Esophagus squamous epithelium (tissue), 5 donors: ENCODE data around the gene TOR4A. TPM values are rescaled to one million over a fixed set of nuclear protein-coding genes. Genes with fewer than 3 reads are reported as not detected.

Experiments
- DNase-seq: peaks from one replicate; lab custom pipeline; 2025; lab: John Stamatoyannopoulos, UW
- H3K27ac ChIP-seq, 4 donors: fragments of 200-600 bp; sonication (generic); one replicate each; pipeline ENCODE4 v1.5.1; 2016 to 2019; ENCODE audit warnings: mild to moderate bottlenecking in 1 of 4
- H3K27me3 ChIP-seq, 4 donors: fragments of 200-600 bp; sonication (generic); 1 replicate in 3 of 4; 2 replicates in 1 of 4; pipeline versions ENCODE4 v1.5.1 to v1.6.0; 2017 to 2021; ENCODE audit warnings: antibody characterized with exemption in 1 of 4
- H3K36me3 ChIP-seq, 3 donors: fragments of 200-600 bp; sonication (generic); one replicate each; pipeline ENCODE4 v1.5.1; 2016 to 2019
- H3K4me1 ChIP-seq, 3 donors: fragments of 200-600 bp; sonication (generic); one replicate each; pipeline ENCODE4 v1.5.1; 2017 to 2019
- H3K4me3 ChIP-seq, 4 donors: fragments of 200-600 bp; sonication (generic); 1 replicate in 3 of 4; 2 replicates in 1 of 4; pipeline ENCODE4 v1.5.1; 2016 to 2019; ENCODE audit warnings: mild to moderate bottlenecking in 2 of 4, moderate library complexity in 1 of 4
- H3K9me3 ChIP-seq, 3 donors: fragments of 200-600 bp; sonication (generic); one replicate each; pipeline ENCODE4 v1.5.1; 2016 to 2019
- POLR2A ChIP-seq, 4 donors: fragments of 450-650 bp; IDR thresholded peaks; one replicate each; pipeline ENCODE4 v1.6.1; 2017; ENCODE audit warnings: antibody characterized with exemption in 4 of 4, mild to moderate bottlenecking in 4 of 4, moderate library complexity in 3 of 4
- WGBS, 2 donors: methylation state at CpG; one replicate each; pipeline ENCODE4 v1.1.5; 2018; 5-methylcytosine and 5-hydroxymethylcytosine counted together
- intact Hi-C: fragments of 100-400 bp; cut with DNase I; formaldehyde crosslinking; loops from one replicate; pipeline ENCODE4 v1.15.0; 2022
- total RNA-seq, 4 donors: library from RNA; depleted of rRNA; stranded (reverse); fragments of >200 nt; gene quantifications; one replicate each; pipeline ENCODE4 v1.1.0, GENCODE V29; 2016
- TF ChIP-seq, protein P1 (sequence below), 6 experiments: fragments of 450-650 bp in 4 of 6; fragments of 200-600 bp in 2 of 6; sonication (generic) in 2 of 6; IDR thresholded peaks; one replicate each; pipeline ENCODE4 v1.5.1; 2016 to 2019; ENCODE audit warnings: antibody characterized with exemption in 6 of 6, mild to moderate bottlenecking in 4 of 6, moderate library complexity in 4 of 6
- donor health status: DM: yes; HTN: yes; CAD: no.

Gene TOR4A
- total RNA-seq, 4 donors from 2014 or later: 8.8 to 17.5 (median 13.5) TPM

DNA sequence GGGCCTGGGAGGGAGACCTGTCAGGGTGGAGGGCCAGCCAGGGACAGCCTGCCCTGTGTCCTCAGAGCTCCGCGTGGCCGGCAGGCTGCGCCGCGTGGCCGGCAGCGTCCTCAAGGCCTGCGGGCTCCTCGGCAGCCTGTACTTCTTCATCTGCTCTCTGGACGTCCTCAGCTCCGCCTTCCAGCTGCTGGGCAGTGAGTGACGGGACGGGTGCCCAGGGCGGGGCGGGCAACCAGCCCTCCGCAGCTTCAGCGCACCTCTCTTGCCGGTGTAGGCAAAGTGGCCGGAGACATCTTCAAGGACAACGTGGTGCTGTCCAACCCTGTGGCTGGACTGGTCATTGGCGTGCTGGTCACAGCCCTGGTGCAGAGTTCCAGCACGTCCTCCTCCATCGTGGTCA is 45.0 kb upstream of the TOR4A start:
- H3K27me3 ChIP-seq: peaks cover 0 to 87% (median 0%) of the 10 kb centered on the region in 4 donors

DNA sequence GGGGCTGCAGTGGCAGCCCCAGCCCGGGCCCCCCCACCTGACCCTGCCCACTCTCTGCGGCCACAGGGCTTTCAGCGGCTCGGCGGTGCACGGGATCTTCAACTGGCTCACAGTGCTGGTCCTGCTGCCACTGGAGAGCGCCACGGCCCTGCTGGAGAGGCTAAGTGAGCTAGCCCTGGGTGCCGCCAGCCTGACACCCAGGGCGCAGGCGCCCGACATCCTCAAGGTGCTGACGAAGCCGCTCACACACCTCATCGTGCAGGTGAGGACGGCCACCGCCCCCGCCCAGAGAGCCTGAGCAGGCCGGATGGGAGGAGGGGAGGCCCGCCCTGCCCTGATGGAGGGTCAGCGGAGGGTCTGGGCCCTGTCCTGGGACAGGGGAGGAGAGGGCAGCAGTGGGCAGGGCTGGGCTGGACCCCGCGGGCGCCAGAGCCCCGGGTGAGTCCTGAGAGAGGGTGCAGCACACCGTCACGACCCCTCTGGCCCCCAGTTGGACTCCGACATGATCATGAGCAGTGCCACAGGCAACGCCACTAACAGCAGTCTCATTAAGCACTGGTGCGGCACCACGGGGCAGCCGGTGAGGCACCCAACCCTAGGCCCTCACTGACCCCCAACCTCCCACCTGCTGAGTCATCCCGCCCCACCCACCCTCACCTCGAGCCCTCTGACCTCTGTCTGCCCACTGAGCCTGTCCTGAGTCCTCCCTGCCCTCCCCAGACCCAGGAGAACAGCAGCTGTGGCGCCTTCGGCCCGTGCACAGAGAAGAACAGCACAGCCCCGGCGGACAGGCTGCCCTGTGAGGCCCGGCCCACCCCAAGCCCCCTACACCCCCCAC is 44.2 kb upstream of the TOR4A start:
- no peaks in the 10 kb centered on the region for H3K36me3 ChIP-seq
- DNase-seq: no peak
- no peak overlapping the region for H3K27ac ChIP-seq
- 60 to 76% methylated on average over 2 to 5 of the region's 40 CpGs for WGBS, 2 donors
- intact Hi-C loops: loop anchor here (10.0 kb wide), 1 partner anchor 49 kb away; the partner anchor contains the start of genes ANAPC2 and SSNA1
- peaks cover 0 to 79% (median 0%) of the 10 kb centered on the region in 4 donors for H3K27me3 ChIP-seq
- H3K9me3 ChIP-seq: no peaks in the 10 kb centered on the region
- H3K4me1 ChIP-seq: peaks cover 12 to 32% (median 14%) of the 10 kb centered on the region in 3 donors
- TF ChIP-seq POLR2A (IDR thresholded peaks at IDR 0.05): no peak
- TF ChIP-seq, protein P1, sequence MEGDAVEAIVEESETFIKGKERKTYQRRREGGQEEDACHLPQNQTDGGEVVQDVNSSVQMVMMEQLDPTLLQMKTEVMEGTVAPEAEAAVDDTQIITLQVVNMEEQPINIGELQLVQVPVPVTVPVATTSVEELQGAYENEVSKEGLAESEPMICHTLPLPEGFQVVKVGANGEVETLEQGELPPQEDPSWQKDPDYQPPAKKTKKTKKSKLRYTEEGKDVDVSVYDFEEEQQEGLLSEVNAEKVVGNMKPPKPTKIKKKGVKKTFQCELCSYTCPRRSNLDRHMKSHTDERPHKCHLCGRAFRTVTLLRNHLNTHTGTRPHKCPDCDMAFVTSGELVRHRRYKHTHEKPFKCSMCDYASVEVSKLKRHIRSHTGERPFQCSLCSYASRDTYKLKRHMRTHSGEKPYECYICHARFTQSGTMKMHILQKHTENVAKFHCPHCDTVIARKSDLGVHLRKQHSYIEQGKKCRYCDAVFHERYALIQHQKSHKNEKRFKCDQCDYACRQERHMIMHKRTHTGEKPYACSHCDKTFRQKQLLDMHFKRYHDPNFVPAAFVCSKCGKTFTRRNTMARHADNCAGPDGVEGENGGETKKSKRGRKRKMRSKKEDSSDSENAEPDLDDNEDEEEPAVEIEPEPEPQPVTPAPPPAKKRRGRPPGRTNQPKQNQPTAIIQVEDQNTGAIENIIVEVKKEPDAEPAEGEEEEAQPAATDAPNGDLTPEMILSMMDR (IDR thresholded peaks at IDR 0.05): no peak
- H3K4me3 ChIP-seq: no peak overlapping the region

More for the DNA sequence above, 45.0 kb upstream of the TOR4A start:
- intact Hi-C loops: loop anchor here (10.0 kb wide), 1 partner anchor 48 kb away; the partner anchor contains the start of genes ANAPC2 and SSNA1
- 50% methylated on average over 2 of the region's 24 CpGs; no CpG with 5 or more reads in 1 of the 2 donors for WGBS, 2 donors
- no peak for DNase-seq
- TF ChIP-seq, protein P1 (IDR thresholded peaks at IDR 0.05): no peak
- no peak for TF ChIP-seq POLR2A (IDR thresholded peaks at IDR 0.05)
- Histone ChIP-seq H3K9me3 (no peaks in the 10 kb centered on the region), H3K4me3 (no peak overlapping the region), H3K4me1 (peaks cover 14 to 32% (median 19%) of the 10 kb centered on the region in 3 donors), H3K36me3 (no peaks in the 10 kb centered on the region), H3K27ac (no peak overlapping the region)

DNA sequence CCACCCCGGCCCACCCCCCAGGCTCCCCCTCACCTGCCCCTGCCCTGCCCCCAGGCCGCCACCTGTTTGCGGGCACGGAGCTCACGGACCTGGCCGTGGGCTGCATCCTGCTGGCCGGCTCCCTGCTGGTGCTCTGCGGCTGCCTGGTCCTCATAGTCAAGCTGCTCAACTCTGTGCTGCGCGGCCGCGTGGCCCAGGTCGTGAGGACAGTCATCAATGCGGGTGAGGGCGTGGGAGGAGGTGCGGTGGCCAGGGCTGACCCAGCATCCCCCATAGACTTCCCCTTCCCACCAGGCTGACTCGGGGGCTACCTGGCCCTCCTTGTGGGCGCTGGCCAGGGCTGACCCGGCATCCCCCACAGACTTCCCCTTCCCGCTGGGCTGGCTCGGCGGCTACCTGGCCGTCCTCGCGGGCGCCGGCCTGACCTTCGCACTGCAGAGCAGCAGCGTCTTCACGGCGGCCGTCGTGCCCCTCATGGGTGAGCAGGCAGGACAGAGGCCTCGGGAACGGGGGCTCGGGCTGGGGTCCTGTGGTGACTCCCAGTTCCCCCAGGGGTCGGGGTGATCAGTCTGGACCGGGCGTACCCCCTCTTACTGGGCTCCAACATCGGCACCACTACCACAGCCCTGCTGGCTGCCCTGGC is 43.4 kb upstream of the TOR4A start:
- no peak for DNase-seq
- TF ChIP-seq, protein P1 (IDR thresholded peaks at IDR 0.05): no peak
- Histone ChIP-seq H3K9me3 (no peaks in the 10 kb centered on the region), H3K4me3 (no peak overlapping the region), H3K36me3 (no peaks in the 10 kb centered on the region), H3K27me3 (peaks cover 0 to 71% (median 0%) of the 10 kb centered on the region in 4 donors), H3K4me1 (peaks cover 15 to 38% (median 16%) of the 10 kb centered on the region in 3 donors), H3K27ac (no peak overlapping the region)
- WGBS, 2 donors: 51 to 68% methylated on average over 5 to 16 of the region's 40 CpGs
- intact Hi-C loops: loop anchor here (10.0 kb wide), 1 partner anchor 49 kb away; the partner anchor contains the start of genes ANAPC2 and SSNA1

DNA sequence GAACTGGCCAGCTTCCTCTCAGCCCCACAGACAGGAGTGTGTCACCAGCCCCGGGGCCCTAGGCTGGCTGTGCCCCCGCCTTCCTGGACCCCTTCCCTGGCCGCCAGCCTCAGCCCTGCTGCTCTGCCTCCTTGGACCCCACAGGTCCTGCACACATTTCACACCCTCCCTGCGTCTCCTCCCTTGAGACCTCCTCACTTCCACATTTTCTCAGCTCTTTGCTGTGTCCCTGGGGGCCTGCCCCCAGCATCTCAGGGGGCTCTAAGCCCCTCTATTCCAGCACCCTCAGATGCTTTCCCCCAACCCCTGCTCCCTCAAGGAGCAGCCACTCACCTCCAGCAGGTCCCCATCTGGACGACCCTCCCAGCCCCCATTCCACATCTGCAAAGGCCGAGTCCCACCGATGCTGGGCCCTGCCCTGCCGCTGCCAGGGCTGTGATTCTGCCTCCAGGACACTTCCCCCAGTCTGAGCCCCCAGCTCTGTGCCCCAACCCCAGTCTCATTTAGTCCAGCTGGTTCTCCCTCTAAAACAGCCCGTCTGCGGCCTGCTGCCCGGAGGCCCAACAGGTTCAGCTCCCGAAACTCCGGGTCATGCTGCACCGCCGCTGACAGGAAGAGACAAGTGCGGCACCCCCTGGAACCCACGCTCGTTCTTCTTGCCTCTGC is 42.6 kb upstream of the TOR4A start:
- no peak for DNase-seq
- intact Hi-C loops: loop anchor here (10.0 kb wide), 1 partner anchor 50 kb away; the partner anchor contains the start of genes ANAPC2 and SSNA1
- peaks cover 16 to 46% (median 22%) of the 10 kb centered on the region in 3 donors for H3K4me1 ChIP-seq
- H3K36me3 ChIP-seq: no peaks in the 10 kb centered on the region
- no peak for TF ChIP-seq POLR2A (IDR thresholded peaks at IDR 0.05)
- TF ChIP-seq, protein P1 (IDR thresholded peaks at IDR 0.05): no peak
- H3K4me3 ChIP-seq: no peak overlapping the region
- H3K27ac ChIP-seq: no peak overlapping the region
- 58 to 64% methylated on average over 10 to 15 of the region's 18 CpGs for WGBS, 2 donors
- H3K9me3 ChIP-seq: no peaks in the 10 kb centered on the region
- peaks cover 0 to 64% (median 0%) of the 10 kb centered on the region in 4 donors for H3K27me3 ChIP-seq
